Upper lobe of left lung (tissue), 6 donors: ENCODE data around the gene NPIPA1. TPM values are rescaled to one million over a fixed set of nuclear protein-coding genes. Genes with fewer than 3 reads are reported as not detected.
"Not testable (repeated sequence)": the region's sequence is repeated elsewhere in the genome, so short reads cannot be mapped to it uniquely, and the experiment has no call there.

ENCODE experiments used
- ATAC-seq, 2 donors: fragments of 200-7000 bp; cut with Tn5 transposase; one replicate each; pipeline ENCODE4 v1.9.1; 2022; ENCODE audit warnings: mild to moderate bottlenecking in 2 of 2, moderate library complexity in 2 of 2; ENCODE audit not compliant: low FRiP score in 2 of 2
- DNase-seq, 2 donors: peaks; one replicate each; pipeline ENCODE4 v3.0.0-alpha.2; 2019 to 2020
- H3K27ac ChIP-seq, 4 donors: fragments of 200-600 bp; sonication (generic); one replicate each; pipeline ENCODE4 v1.5.1; 2016 to 2019
- H3K27me3 ChIP-seq, 4 donors: fragments of 200-600 bp; sonication (generic); one replicate each; pipeline ENCODE4 v1.5.1; 2017 to 2019
- H3K36me3 ChIP-seq, 4 donors: fragments of 200-600 bp; sonication (generic); one replicate each; pipeline ENCODE4 v1.5.1; 2016 to 2019
- H3K4me1 ChIP-seq, 4 donors: fragments of 200-600 bp; sonication (generic); one replicate each; pipeline ENCODE4 v1.5.1; 2018 to 2019
- H3K4me3 ChIP-seq, 4 donors: fragments of 200-600 bp; sonication (generic); one replicate each; pipeline ENCODE4 v1.5.1; 2017 to 2019; ENCODE audit warnings: mild to moderate bottlenecking in 2 of 4, moderate library complexity in 1 of 4
- H3K9me3 ChIP-seq, 4 donors: fragments of 200-600 bp; sonication (generic); one replicate each; pipeline ENCODE4 v1.5.1; 2018 to 2019
- POLR2A ChIP-seq, 4 donors: fragments of 450-650 bp; IDR thresholded peaks; one replicate each; pipeline ENCODE4 v1.5.1; 2016 to 2017; ENCODE audit warnings: antibody characterized with exemption in 4 of 4, mild to moderate bottlenecking in 2 of 4
- POLR2AphosphoS5 ChIP-seq, 2 donors: sonication (generic); formaldehyde crosslinking; IDR thresholded peaks; one replicate each; pipeline ENCODE4 v1.5.1; 2017; ENCODE audit warnings: antibody characterized with exemption in 2 of 2
- WGBS, 2 donors: methylation state at CpG; one replicate each; pipeline ENCODE4 v1.1.5; 2017 to 2018; 5-methylcytosine and 5-hydroxymethylcytosine counted together
- total RNA-seq, 6 donors: library from RNA; depleted of rRNA in 4 of 6; stranded (reverse); fragments of >200 nt in 4 of 6; gene quantifications; one replicate each; pipeline versions ENCODE4 v1.1.0 to v1.2.1, GENCODE V29; 2016 to 2021
- TF ChIP-seq, protein P1 (sequence below), 6 experiments: fragments of 450-650 bp in 4 of 6; fragments of 200-600 bp in 2 of 6; sonication (generic) in 2 of 6; IDR thresholded peaks; one replicate each; pipeline ENCODE4 v1.5.1; 2016 to 2019; ENCODE audit warnings: antibody characterized with exemption in 6 of 6
- donor health status: DM: no; HTN: no; CAD: no; lungs with moderate emphysema.
- donor health status: DM: no; HTN: yes; CAD: no; lungs with severe emphysema.

The NPIPA1 gene
- total RNA-seq, 6 donors from 2014 or later = 49.3 to 189 (median 79.1) TPM

DNA sequence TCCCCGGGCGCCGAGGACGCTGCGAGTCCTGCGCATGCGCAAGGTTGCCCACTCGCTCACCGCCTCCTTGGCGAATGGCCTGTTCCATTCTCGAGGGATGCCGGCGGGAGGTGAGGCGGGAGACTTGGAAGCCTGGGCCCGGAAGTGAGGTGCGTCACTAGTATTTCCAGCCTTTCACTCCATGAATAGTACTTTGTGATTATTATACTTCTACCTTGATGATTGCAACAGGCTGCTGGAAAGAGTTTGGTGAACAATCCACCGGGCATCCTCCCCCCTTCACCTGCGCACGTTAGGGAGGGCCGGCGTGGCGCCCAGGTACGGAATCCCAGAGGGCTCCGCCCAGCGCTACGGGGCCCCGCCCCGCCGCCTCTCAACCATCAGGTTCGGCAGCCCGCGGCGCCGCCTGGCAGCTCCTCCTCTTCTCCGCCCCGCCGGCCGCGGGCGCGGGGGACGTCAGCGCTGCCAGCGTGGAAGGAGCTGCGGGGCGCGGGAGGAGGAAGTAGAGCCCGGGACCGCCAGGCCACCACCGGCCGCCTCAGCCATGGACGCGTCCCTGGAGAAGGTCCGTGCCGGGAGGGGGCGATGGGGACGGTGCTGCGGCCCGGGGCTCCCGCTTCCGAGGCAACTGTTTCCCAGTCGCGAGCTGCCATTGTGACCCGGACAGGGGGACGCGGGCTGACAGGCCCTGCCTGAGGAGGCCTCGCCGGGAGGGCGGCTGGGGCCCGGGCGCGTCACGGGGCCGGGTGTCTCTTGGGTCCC, 37.6 kb downstream of the NPIPA1 start, which contains the start of gene PDXDC1:
Gene PDXDC1, plus strand, starts transcription at position 371 of the 762 bp plus-strand sequence. Its CDS starts 174 bp downstream, at position 545.
- WGBS, 2 donors = 0 to 1% methylated on average over 25 to 45 of the region's 74 CpGs

DNA sequence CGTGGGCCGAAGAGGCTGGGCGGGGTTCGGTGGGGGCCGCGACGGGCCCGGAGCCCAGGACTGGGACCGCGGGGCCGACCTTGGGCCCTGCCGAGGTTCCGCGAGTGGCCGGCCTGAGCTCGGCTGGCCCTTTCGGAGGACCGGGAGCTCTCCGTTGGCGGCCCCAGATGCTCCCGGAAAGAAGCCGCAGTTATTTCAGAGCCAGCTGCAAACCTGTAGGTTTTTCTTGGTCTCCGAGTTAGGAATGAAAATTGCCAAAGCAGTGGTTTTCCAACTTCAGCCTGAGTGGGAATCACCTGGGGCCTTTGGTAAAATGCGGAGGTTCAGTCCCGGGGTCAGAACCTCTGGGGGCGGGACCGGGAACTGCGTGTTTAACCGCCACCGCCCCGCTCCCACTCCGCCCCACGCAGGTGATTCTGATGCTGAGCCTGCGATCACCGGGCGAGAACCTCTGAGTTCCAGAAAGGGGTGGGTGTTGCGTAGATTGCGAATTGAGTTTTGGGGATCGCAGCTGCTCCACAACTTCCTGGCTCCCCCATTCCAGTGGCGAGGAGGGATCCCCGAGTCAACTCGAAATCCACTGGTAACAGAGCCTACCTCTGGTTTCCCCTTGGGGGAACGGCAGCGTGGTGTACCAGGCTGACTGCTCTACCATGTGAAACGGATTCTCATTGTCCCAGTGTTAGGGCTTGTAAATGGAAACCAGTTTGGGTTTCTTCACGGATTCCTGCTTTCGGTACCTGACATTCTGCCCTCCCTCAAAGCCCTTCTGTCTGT, 38.4 kb downstream of the NPIPA1 start:
- Histone ChIP-seq H3K27ac (peak overlapping the region; percentile 92 to 96 (median 94)), H3K4me1 (peaks cover 6 to 21% (median 12%) of the 10 kb centered on the region in 4 donors), H3K4me3 (peak overlapping the region; percentile 69 to 98 (median 86))
- H3K27me3 ChIP-seq, H3K9me3 ChIP-seq, H3K36me3 ChIP-seq: not testable (repeated sequence)
- WGBS, 2 donors = 2 to 5% methylated on average over 24 to 25 of the region's 47 CpGs
- DNase-seq (peak; percentile 37 to 87), ATAC-seq (peak in 1 of 2 donors; percentile 59)
- TF ChIP-seq, protein P1, sequence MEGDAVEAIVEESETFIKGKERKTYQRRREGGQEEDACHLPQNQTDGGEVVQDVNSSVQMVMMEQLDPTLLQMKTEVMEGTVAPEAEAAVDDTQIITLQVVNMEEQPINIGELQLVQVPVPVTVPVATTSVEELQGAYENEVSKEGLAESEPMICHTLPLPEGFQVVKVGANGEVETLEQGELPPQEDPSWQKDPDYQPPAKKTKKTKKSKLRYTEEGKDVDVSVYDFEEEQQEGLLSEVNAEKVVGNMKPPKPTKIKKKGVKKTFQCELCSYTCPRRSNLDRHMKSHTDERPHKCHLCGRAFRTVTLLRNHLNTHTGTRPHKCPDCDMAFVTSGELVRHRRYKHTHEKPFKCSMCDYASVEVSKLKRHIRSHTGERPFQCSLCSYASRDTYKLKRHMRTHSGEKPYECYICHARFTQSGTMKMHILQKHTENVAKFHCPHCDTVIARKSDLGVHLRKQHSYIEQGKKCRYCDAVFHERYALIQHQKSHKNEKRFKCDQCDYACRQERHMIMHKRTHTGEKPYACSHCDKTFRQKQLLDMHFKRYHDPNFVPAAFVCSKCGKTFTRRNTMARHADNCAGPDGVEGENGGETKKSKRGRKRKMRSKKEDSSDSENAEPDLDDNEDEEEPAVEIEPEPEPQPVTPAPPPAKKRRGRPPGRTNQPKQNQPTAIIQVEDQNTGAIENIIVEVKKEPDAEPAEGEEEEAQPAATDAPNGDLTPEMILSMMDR (IDR thresholded peaks at IDR 0.05) = peak in 4 of 6 experiments; percentile 6 to 51 (median 19)

More for the DNA sequence above, 37.6 kb downstream of the NPIPA1 start, which contains the start of gene PDXDC1:
- not testable (repeated sequence) for H3K9me3 ChIP-seq, H3K27me3 ChIP-seq, H3K36me3 ChIP-seq
- H3K27ac ChIP-seq = peak within 1 kb of the TSS; percentile 92 to 96 (median 94)
- DNase-seq (peak; percentile 94 to 100), ATAC-seq (peak; percentile 97 to 98)
- H3K4me3 ChIP-seq = peak within 1 kb of the TSS; percentile 69 to 98 (median 86)
- TF ChIP-seq POLR2AphosphoS5 (IDR thresholded peaks at IDR 0.05) (peak; percentile 76 to 86), POLR2A (IDR thresholded peaks at IDR 0.05) (peak in 3 of 4 donors; percentile 16 to 97 (median 97))
- TF ChIP-seq, protein P1 (IDR thresholded peaks at IDR 0.05) = peak in 1 of 6 experiments; percentile 8
- H3K4me1 ChIP-seq = peaks cover 6 to 21% (median 12%) of the 10 kb centered on the region in 4 donors

DNA sequence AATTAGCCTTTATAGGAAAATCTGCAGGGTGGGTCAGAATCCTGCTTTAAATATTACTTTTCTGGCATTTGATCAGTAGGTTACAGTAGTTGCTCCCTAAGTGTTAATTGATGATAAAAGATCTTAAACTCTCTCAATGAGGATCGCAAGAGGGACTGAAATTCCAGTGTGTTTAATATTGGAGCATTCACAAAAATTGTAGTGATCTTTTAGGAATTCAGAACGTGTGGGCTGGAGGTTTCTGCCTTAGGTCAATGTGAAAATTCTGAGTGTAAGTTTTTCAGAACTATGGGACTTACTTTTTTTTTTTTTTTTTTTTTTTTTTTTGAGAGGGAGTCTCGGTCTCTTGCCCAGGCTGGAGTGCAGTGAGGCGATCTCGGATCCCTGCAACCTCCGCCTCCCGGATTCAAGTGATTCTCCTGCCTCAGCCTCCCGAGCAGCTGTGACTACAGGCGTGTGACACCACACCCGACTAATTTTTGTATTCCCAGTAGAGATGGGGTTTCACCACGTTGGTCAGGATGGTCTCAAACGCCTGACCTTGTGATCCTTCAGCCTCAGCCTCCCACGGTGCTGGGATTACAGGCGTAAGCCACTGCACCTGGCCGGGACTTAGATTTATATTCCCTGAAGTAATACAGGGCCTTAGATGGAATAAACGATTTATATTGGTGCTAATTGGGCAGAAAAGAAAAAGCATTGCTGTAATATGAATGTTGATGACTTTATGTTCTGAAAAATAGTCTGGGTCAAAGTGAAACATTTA, 39.9 kb downstream of the NPIPA1 start:
- not testable (repeated sequence) for H3K27me3 ChIP-seq, DNase-seq, H3K9me3 ChIP-seq, ATAC-seq, H3K4me3 ChIP-seq, H3K27ac ChIP-seq, H3K36me3 ChIP-seq
- peaks cover 6 to 26% (median 13%) of the 10 kb centered on the region in 4 donors for H3K4me1 ChIP-seq
- 83 to 86% methylated on average over 13 to 16 of the region's 16 CpGs for WGBS, 2 donors

DNA sequence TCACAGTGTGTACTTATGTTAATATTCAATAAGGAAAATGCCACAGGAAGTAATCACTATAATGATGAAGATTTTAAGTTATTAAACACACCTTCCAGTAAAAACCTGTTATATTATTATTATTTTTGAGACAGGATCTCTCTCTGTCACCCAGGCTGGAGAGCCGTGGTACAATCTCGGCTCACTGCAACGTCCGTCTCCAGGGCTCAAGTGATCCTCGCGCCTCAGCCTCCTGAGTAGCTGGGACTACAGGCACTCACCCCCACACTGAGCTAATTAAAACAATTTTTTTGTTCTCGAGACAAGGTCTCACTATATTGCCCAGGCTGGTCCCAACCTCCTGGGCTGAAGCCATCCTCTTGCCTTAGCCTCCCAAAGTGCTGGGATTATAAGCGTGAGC, 41.0 kb downstream of the NPIPA1 start:
- DNase-seq, H3K4me3 ChIP-seq, H3K9me3 ChIP-seq, H3K27ac ChIP-seq, ATAC-seq, H3K27me3 ChIP-seq, H3K36me3 ChIP-seq: not testable (repeated sequence)
- peaks cover 6 to 26% (median 15%) of the 10 kb centered on the region in 4 donors for H3K4me1 ChIP-seq
- WGBS, 2 donors = 94 to 97% methylated on average over 8 of the region's 8 CpGs

DNA sequence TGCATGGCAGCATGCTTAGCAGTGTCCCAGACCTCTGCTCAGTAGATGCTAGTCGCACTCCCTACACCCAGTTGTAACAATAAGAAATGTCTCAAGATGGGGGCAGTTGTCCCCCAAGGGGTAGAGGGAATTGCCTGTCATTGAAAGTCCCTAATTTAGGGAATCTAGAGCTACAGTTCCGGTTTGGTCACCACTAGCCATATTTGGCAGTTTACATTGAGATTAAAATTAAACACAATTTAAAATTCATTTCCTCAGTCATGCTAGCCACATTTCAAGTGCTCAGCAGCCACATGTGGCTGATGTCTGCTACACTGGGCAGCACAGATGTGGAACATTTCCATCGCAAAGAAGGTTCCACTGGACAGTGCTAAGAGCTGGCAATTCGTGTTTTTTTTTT, 41.7 kb downstream of the NPIPA1 start:
- not testable (repeated sequence) for H3K9me3 ChIP-seq, H3K27me3 ChIP-seq, ATAC-seq, H3K36me3 ChIP-seq, H3K4me3 ChIP-seq, DNase-seq
- 77 to 79% methylated on average over 4 of the region's 4 CpGs for WGBS, 2 donors
- H3K27ac ChIP-seq = peak overlapping the region in 1 of 4 donors; percentile 7
- H3K4me1 ChIP-seq = peaks cover 4 to 25% (median 15%) of the 10 kb centered on the region in 4 donors

DNA sequence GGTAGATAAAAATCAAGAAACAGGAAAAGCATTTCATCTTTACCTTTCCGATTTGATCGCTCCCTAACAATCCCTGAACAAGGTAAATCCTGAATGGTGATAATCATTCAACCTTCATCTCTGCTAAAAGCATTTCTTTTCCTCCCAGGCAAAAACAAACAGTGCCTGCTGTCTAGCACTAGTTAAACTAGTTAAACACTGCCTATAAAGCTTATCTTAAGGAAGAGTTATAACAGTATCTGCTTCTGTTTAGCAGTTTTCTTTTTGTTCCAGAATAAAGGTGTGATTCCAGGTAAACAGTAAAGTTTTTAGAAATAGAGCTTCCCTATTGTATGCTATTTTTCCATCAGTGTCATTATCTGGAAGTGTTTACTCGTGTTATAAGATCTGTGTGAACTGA, 44.0 kb downstream of the NPIPA1 start:
- ATAC-seq, H3K27me3 ChIP-seq, DNase-seq, H3K27ac ChIP-seq, H3K9me3 ChIP-seq, H3K4me3 ChIP-seq: not testable (repeated sequence)
- peaks cover 0 to 15% (median 6%) of the 10 kb centered on the region in 4 donors for H3K36me3 ChIP-seq
- H3K4me1 ChIP-seq = peaks cover 0 to 18% (median 10%) of the 10 kb centered on the region in 4 donors
- 68 to 81% methylated on average over 3 of the region's 3 CpGs for WGBS, 2 donors

DNA sequence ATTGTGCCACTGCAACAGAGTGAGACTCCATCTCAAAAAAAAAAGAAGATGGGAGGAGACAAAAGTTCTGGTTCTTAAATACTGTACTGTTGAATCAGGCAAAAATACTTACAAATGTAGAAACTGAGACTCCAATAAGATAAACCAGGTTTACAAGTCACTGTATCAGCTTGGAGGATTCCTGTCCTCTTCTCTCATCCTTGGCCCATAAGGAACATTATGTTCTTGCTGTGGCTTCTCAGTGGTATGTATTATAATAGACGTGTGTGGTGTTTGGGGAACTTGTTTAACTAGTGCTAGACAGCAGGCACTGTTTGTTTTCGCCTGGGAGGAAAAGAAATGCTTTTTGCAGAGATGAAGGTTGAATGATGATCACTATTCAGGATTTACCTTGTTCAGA, 45.3 kb downstream of the NPIPA1 start:
- not testable (repeated sequence) for DNase-seq, H3K27me3 ChIP-seq, H3K9me3 ChIP-seq, H3K4me3 ChIP-seq
- H3K27ac ChIP-seq = peak overlapping the region in 1 of 4 donors; percentile 58
- peak in 1 of 2 donors; percentile 21 for ATAC-seq
- H3K36me3 ChIP-seq = peaks cover 0 to 20% (median 9%) of the 10 kb centered on the region in 4 donors
- H3K4me1 ChIP-seq = peaks cover 0 to 14% (median 6%) of the 10 kb centered on the region in 4 donors
- 20 to 40% methylated on average over 1 of the region's 2 CpGs for WGBS, 2 donors

DNA sequence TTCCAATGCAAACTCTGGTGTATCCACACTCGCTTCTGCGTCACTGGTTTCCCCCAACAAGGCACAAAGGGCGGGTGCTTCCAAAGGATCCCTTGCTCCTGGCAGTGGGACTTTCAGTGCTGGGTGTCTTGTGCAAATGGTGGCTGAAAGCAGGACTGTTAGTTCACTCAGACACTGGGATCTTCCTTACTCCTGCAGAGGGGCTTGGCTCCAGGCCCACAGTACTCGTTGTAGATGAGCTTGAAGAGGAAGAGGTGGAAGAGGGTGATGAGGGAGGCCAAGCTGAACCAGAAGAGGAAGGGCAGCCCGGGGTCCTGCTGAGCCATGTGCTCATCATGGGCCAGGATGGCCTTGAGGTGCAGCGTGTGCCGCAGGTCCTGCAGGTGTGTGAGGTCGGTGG, 50.8 kb downstream of the NPIPA1 start:
- H3K9me3 ChIP-seq, H3K4me1 ChIP-seq, H3K4me3 ChIP-seq, H3K27ac ChIP-seq, H3K27me3 ChIP-seq: not testable (repeated sequence)
- peaks cover 4 to 24% (median 10%) of the 10 kb centered on the region in 4 donors for H3K36me3 ChIP-seq
- WGBS, 2 donors = 65 to 81% methylated on average over 5 to 8 of the region's 8 CpGs
- peak; percentile 28 to 50 for ATAC-seq
- DNase-seq = peak in 1 of 2 donors; percentile 31

DNA sequence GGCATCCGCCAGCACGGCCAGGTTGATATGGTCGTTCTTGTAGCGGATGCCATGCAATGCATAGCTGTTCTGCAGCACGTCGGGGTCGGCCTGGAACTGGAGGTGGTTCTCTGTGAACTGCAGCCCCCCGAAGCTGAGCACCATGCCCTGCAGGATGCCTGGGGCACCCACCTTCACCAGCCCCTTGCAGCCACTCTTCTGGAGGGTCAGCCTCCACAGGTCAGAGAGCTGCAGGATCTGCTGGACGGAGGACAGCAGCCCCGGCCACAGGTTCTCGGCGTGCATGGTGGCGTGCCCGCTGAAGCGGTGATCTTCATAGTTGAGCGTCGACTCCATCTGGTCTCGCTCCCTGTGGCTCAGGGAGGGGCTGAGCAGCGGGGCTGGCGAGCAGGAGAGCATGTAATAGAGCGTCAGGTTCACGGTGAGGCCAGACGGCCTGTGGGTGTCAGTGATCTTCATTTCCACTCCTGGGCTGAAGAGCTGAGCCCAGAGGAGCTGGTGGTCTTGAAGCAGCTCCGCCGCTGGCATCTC, 51.5 kb downstream of the NPIPA1 start:
- H3K9me3 ChIP-seq, H3K27me3 ChIP-seq, H3K4me3 ChIP-seq, H3K27ac ChIP-seq, H3K4me1 ChIP-seq: not testable (repeated sequence)
- WGBS, 2 donors = 95 to 96% methylated on average over 25 of the region's 25 CpGs
- peak in 1 of 2 donors; percentile 82 for DNase-seq
- peak; percentile 11 to 18 for ATAC-seq
- H3K36me3 ChIP-seq = peaks cover 4 to 24% (median 10%) of the 10 kb centered on the region in 4 donors
